PC-9 (cell line): Measurements from ENCODE around the gene MAN1A1. TPM values are rescaled to one million over a fixed set of nuclear protein-coding genes. Genes with fewer than 3 reads are reported as not detected.

Experiments used
- BruUV-seq: library from RNA; stranded (reverse); fragments of 400-500 nt; replicated peaks from 2 replicates; lab custom pipeline; 2021; lab: Mats Ljungman, UMichigan
- CTCF ChIA-PET: fragments of 300-600 bp; sonication (Branson Sonifier 250); formaldehyde crosslinking; loops from one replicate; lab custom pipeline; 2022; ENCODE audit warnings: antibody characterized with exemption; lab: Charles Lee
- POLR2A ChIA-PET: fragments of 300-600 bp; sonication (Branson Sonifier 250); formaldehyde crosslinking; loops from one replicate; lab custom pipeline; 2022; ENCODE audit warnings: antibody characterized with exemption; ENCODE audit not compliant: unreplicated experiment; lab: Charles Lee
- DNase-seq, 2 experiments: peaks; one replicate each; pipeline versions ENCODE4 v3.0.0 to v3.0.0-alpha.2; 2015 to 2022; ENCODE audit warnings: mixed read lengths in 1 of 2
- H2AFZ ChIP-seq: fragments of 200-600 bp; sonication (generic); 2 replicates; pipeline ENCODE4 v1.8.1; 2017; ENCODE audit warnings: antibody characterized with exemption
- H3F3A ChIP-seq: fragments of 200-600 bp; sonication (generic); 2 replicates; pipeline ENCODE4 v1.8.1; 2017; ENCODE audit warnings: antibody characterized with exemption, mild to moderate bottlenecking, low read depth; ENCODE audit not compliant: insufficient read depth
- H3K27ac ChIP-seq: fragments of 200-600 bp; sonication (generic); 2 replicates; pipeline ENCODE4 v1.6.1; 2016; ENCODE audit warnings: mixed run types
- H3K27me3 ChIP-seq: fragments of 200-600 bp; sonication (generic); 2 replicates; pipeline ENCODE4 v1.6.1; 2016; ENCODE audit warnings: low read depth, mixed run types; ENCODE audit not compliant: insufficient read depth
- H3K36me3 ChIP-seq: fragments of 200-600 bp; sonication (generic); 2 replicates; pipeline ENCODE4 v1.6.1; 2016; ENCODE audit warnings: low read depth, mixed run types
- H3K4me1 ChIP-seq: fragments of 200-600 bp; sonication (generic); replicated peaks from 2 replicates; pipeline ENCODE4 v1.6.1; 2016; ENCODE audit warnings: mixed run types; ENCODE audit not compliant: insufficient read depth
- H3K4me2 ChIP-seq: fragments of 200-600 bp; sonication (generic); 2 replicates; pipeline ENCODE4 v1.6.1; 2017; ENCODE audit warnings: mixed run types
- H3K4me3 ChIP-seq: fragments of 200-600 bp; sonication (generic); 2 replicates; pipeline ENCODE4 v1.6.1; 2016; ENCODE audit warnings: mixed run types
- H3K79me2 ChIP-seq: fragments of 200-600 bp; sonication (generic); 2 replicates; pipeline ENCODE4 v1.6.1; 2017; ENCODE audit warnings: low read depth, mixed run types
- H3K9me2 ChIP-seq: fragments of 200-600 bp; sonication (generic); 2 replicates; pipeline ENCODE4 v1.8.1; 2017; ENCODE audit warnings: mild to moderate bottlenecking; ENCODE audit not compliant: insufficient read depth
- H3K9me3 ChIP-seq: fragments of 200-600 bp; sonication (generic); 2 replicates; pipeline ENCODE4 v1.8.1; 2016; ENCODE audit warnings: low read depth; ENCODE audit not compliant: insufficient read depth
- H4K20me1 ChIP-seq: fragments of 200-600 bp; sonication (generic); 2 replicates; pipeline ENCODE4 v1.8.1; 2017; ENCODE audit not compliant: insufficient read depth
- CTCF ChIP-seq: fragments of 200-600 bp; sonication (generic); conservative IDR thresholded peaks from 2 replicates; pipeline ENCODE4 v1.6.1; 2017; ENCODE audit warnings: mixed run types, antibody characterized with exemption, mild to moderate bottlenecking, moderate library complexity
- EZH2 ChIP-seq: fragments of 200-600 bp; sonication (generic); IDR thresholded peaks from 2 replicates; pipeline ENCODE4 v1.8.0; 2017; ENCODE audit warnings: antibody characterized with exemption, low read depth
- intact Hi-C: fragments of 100-400 bp; cut with micrococcal nuclease; formaldehyde crosslinking; loops from one replicate; pipeline ENCODE4 v1.10.0; 2022; ENCODE audit not compliant: unreplicated experiment
- total RNA-seq: library from RNA; stranded (reverse); gene quantifications from 2 replicates; pipeline ENCODE4 v1.2.3, GENCODE V29; 2021

The MAN1A1 gene
- total RNA-seq, 1 experiment from 2014 or later = 13.4 TPM

- H3K27ac ChIP-seq = no peak overlapping the region
- TF ChIP-seq EZH2 (no peak), CTCF (no peak)
- CTCF ChIA-PET = no interaction called here
- no peak overlapping the region for H2AFZ ChIP-seq
- intact Hi-C loops = no loop called here
- H3K9me2 ChIP-seq = no peaks in the 10 kb centered on the region
- H3K9me3 ChIP-seq = peaks cover 12% of the 10 kb centered on the region; the same call in 1 of the 2 replicates
- no peaks in the 10 kb centered on the region for H3K79me2 ChIP-seq
- no TSS peak for BruUV-seq
- H3K4me1 ChIP-seq = no peaks in the 10 kb centered on the region
- DNase-seq = peak in 1 of 2 experiments; percentile 21
- no peaks in the 10 kb centered on the region for H4K20me1 ChIP-seq
- POLR2A ChIA-PET = interaction anchor here (0.7 kb wide), 1 partner anchor 207 kb away, joined by 3 read pairs; no protein-coding TSS in a partner anchor
- H3K27me3 ChIP-seq = no peaks in the 10 kb centered on the region
- H3K4me2 ChIP-seq = no peak overlapping the region
- no peak overlapping the region for H3K4me3 ChIP-seq
- peaks cover 5% of the 10 kb centered on the region; the same call in 1 of the 2 replicates for H3K36me3 ChIP-seq
- no peaks in the 10 kb centered on the region for H3F3A ChIP-seq
Observed at GRCh38 chr6:119273272-119274196, 76.0 kb downstream of the MAN1A1 start.

GRCh38 chr6:119270545-119270944, 79.0 kb downstream of the MAN1A1 start:
- BruUV-seq = no TSS peak
- no peaks in the 10 kb centered on the region for H3F3A ChIP-seq
- intact Hi-C loops = no loop called here
- ChIA-PET CTCF (no interaction called here), POLR2A (no interaction called here)
- H3K4me3 ChIP-seq = no peak overlapping the region
- no peaks in the 10 kb centered on the region for H3K79me2 ChIP-seq
- H4K20me1 ChIP-seq = no peaks in the 10 kb centered on the region
- H2AFZ ChIP-seq = no peak overlapping the region
- H3K27ac ChIP-seq = no peak overlapping the region
- no peaks in the 10 kb centered on the region for H3K27me3 ChIP-seq
- peaks cover 12% of the 10 kb centered on the region; the same call in 1 of the 2 replicates for H3K9me3 ChIP-seq
- TF ChIP-seq EZH2 = no peak
- TF ChIP-seq CTCF = no peak
- no peaks in the 10 kb centered on the region for H3K4me1 ChIP-seq
- H3K36me3 ChIP-seq = peaks cover 5% of the 10 kb centered on the region; the same call in 1 of the 2 replicates
- H3K9me2 ChIP-seq = no peaks in the 10 kb centered on the region
- no peak for DNase-seq
- no peak overlapping the region for H3K4me2 ChIP-seq

GRCh38 chr6:119269266-119270103, 80.1 kb downstream of the MAN1A1 start:
- Histone ChIP-seq H4K20me1 (no peaks in the 10 kb centered on the region), H3F3A (no peaks in the 10 kb centered on the region), H3K36me3 (peaks cover 2% of the 10 kb centered on the region; the same call in 1 of the 2 replicates), H3K9me3 (peaks cover 12% of the 10 kb centered on the region; the same call in 1 of the 2 replicates), H2AFZ (no peak overlapping the region), H3K9me2 (no peaks in the 10 kb centered on the region), H3K27me3 (no peaks in the 10 kb centered on the region), H3K4me2 (no peak overlapping the region), H3K27ac (no peak overlapping the region), H3K79me2 (no peaks in the 10 kb centered on the region), H3K4me3 (no peak overlapping the region), H3K4me1 (no peaks in the 10 kb centered on the region)
- intact Hi-C loops = loop anchor here (10.0 kb wide), 1 partner anchor 135 kb away; no protein-coding TSS in a partner anchor
- BruUV-seq = no TSS peak
- CTCF ChIA-PET = no interaction called here
- TF ChIP-seq CTCF (no peak), EZH2 (no peak)
- peak in 1 of 2 experiments; percentile 28 for DNase-seq
- POLR2A ChIA-PET = no interaction called here
